GM19372 (cell line): ENCODE measurements around the gene FAM222B.
"Not testable (repeated sequence)": the region's sequence is repeated elsewhere in the genome, so short reads cannot be mapped to it uniquely, and the experiment has no call there.

Source experiments
- ATAC-seq: cut with Tn5 transposase; IDR thresholded peaks from one replicate; pipeline ENCODE4 v1.9.1; 2021; ENCODE audit warnings: mild to moderate bottlenecking, low read depth, moderate library complexity; ENCODE audit not compliant: unreplicated experiment

Gene FAM222B

GRCh38 chr17:28747801-28748750, 94.5 kb downstream of the FAM222B start:
- ATAC-seq = no peak

GRCh38 chr17:28747051-28747691, 95.4 kb downstream of the FAM222B start:
- ATAC-seq = no peak

GRCh38 chr17:28746611-28747050, 96.0 kb downstream of the FAM222B start:
- ATAC-seq = no peak

GRCh38 chr17:28745786-28746411, 96.7 kb downstream of the FAM222B start:
- no peak for ATAC-seq

GRCh38 chr17:28744972-28745785, 97.4 kb downstream of the FAM222B start:
- ATAC-seq = no peak

- ATAC-seq = peak; percentile 33
Measured at GRCh38 chr17:28744104-28744971, 98.3 kb downstream of the FAM222B start.

- ATAC-seq = peak; percentile 70
Measured at GRCh38 chr17:28743243-28744103, 99.1 kb downstream of the FAM222B start, which contains the start of gene TRAF4. TRAF4 (plus strand) TSS chr17:28744011; CDS start chr17:28744113, 102 bp downstream.

- no peak for ATAC-seq
Measured at GRCh38 chr17:28741358-28742349, 100.9 kb downstream of the FAM222B start.

GRCh38 chr17:28740406-28741357, 101.9 kb downstream of the FAM222B start:
- ATAC-seq = no peak

- ATAC-seq = no peak
Measured at GRCh38 chr17:28738680-28739384, 103.8 kb downstream of the FAM222B start.

GRCh38 chr17:28737770-28738679, 104.6 kb downstream of the FAM222B start:
- peak; percentile 66 for ATAC-seq

GRCh38 chr17:28737316-28737715, 105.3 kb downstream of the FAM222B start:
- ATAC-seq = no peak

GRCh38 chr17:28735913-28736769, 106.4 kb downstream of the FAM222B start:
- ATAC-seq = not testable (repeated sequence)
